Cortex of kidney (tissue), 1 donor: ENCODE results near the gene SETBP1.

Source experiments
- DNase-seq: peaks from one replicate; lab custom pipeline; 2025; lab: John Stamatoyannopoulos, UW

Gene SETBP1

GRCh38 chr18:45068400-45069094 lies 387.9 kb downstream of the SETBP1 start:
- no peak for DNase-seq

- no peak for DNase-seq
These were observed 388.9 kb downstream of the SETBP1 start for GRCh38 chr18:45069546-45069945.

GRCh38 chr18:45071956-45072355 lies 391.3 kb downstream of the SETBP1 start:
- no peak for DNase-seq

DNA sequence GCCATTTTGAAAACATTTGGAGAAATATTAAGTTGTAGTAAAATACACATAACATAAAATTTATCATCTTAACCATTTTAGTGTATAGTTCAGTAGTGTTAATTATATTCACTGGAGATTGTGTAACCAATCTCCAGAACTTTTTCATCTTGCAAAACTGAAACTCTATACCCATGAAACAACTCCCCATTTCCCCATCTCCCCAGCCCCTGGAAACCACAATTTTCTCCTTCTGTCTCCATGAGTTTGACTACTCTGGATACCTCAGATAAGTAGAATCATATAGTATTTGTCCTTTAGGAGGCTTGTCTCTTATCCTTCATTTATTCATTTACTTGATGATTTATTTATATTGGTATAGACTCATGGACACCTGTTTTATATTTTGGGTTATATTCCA lies 392.9 kb downstream of the SETBP1 start:
- no peak for DNase-seq

GRCh38 chr18:45081566-45082181 lies 401.0 kb downstream of the SETBP1 start:
- DNase-seq = no peak

DNA sequence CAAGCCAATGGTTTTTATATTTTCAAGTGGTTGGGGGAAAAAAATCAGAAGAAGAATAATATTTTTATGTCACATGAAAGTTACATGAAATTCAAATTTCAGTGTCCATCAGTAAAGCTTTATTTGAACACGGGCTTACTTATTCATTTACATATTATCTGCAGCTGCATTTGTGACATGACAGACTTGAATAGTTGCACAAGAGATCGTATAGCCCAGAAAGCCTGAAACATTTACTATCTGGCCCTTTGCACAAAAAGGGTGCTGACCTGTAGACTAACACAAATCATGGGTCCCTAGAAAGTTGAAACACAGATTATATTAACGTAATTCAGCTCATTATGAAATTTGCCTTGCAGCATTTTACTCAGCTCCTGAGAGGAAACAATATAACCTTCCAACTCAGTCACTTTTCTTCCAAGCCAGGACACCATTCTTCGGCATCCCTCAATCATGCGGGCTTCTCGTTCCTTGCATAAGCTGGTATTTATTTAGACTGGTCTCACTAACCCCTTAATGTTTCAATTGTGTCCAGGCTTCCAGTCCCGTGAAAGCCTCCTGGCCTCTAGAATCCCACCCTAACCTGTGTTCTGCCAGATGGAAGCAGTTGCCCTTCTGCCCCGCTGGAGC lies 402.7 kb downstream of the SETBP1 start:
- no peak for DNase-seq

- no peak for DNase-seq
These were observed 403.5 kb downstream of the SETBP1 start for GRCh38 chr18:45084206-45084605.

DNA sequence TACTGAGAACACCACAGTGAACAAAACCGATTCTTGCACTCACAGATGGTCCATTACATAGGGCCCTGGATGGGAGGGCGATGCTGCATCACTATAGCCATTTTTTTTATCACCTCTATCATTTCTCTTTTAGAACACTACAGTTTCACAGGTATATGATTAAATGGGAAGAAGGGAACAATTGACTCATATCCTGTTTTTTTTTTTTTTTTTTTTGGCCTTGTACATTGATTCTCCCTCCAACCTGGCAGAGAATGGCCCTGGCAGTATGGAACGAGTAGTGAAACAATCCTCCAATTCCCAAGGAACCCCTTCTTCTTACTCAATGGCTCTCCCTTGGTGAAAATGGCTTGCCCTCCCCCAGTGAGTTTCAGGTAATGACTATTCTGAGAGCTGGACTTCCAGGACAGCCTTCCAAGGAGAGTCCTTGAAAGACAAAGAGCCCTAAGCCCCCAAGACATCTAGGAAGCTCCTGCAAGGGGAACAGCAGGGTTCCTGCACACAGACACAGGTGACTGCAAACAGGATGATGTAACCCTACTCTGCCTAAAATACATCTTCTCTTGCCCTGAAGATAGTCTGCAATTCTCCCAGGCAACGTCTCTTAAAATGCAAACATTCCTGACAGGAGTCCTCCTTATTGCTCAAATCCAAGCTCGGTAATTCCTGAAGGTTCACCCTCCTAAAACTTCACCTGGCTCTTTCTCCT lies 405.4 kb downstream of the SETBP1 start:
- no peak for DNase-seq

- DNase-seq = no peak
These were observed 406.1 kb downstream of the SETBP1 start for GRCh38 chr18:45086777-45087176.

- no peak for DNase-seq
These were observed 409.9 kb downstream of the SETBP1 start for GRCh38 chr18:45090526-45091140.

GRCh38 chr18:45100321-45101105 lies 419.8 kb downstream of the SETBP1 start:
- DNase-seq = no peak

- DNase-seq = no peak
These were observed 421.4 kb downstream of the SETBP1 start for GRCh38 chr18:45102126-45102525.

- no peak for DNase-seq
These were observed 422.2 kb downstream of the SETBP1 start for GRCh38 chr18:45102863-45103262.

DNA sequence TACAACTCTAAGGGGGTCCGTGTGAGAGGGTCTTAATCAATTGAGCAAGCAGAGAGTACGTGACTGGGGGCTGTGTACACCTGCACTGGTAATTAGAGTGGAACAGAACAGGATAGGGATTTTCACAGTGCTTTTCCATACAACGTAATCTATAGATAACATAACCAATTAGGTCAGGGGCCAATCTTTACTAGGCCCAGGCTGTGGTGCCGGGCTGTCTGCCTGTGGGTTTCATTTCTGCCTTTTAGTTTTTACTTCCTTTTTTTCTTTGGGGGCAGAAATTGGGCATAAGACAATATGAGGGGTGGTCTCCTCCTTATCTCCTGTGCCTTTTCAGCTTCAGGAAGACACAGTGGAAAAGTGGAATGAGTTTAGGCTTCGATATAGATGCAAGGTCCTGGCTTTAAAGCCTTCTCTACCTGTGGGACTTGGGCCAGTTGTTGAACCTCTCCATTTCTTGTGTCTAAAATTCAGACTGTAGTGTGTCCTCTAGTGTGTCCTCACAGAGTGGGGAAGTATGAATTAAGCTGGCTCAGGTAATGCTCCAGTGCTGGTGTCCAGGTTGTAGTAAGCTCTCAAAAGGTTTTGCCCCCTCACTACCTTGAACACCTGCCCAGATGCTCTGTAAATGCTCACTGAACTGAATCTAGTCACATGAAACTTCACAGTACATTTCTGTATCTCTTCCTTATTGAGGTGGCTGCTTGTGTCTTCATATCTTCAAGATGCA lies 422.8 kb downstream of the SETBP1 start:
- DNase-seq = no peak

DNA sequence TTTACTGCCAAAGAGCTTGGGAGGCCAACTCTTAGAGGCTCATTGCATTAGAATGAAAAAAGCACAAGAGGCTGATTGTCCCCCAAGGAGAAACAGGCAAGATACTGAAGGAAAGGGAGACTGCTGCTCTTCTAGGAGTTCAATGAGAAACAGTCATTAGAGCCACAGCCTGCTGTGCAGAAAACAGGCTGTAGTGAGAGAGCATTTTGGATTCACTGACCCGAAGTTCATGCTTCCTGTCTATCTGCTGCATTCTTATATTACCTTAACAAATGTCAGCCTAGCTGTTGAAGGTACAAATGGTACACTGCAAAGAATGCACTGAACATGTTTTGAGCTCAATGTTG lies 423.3 kb downstream of the SETBP1 start:
- DNase-seq = no peak

DNA sequence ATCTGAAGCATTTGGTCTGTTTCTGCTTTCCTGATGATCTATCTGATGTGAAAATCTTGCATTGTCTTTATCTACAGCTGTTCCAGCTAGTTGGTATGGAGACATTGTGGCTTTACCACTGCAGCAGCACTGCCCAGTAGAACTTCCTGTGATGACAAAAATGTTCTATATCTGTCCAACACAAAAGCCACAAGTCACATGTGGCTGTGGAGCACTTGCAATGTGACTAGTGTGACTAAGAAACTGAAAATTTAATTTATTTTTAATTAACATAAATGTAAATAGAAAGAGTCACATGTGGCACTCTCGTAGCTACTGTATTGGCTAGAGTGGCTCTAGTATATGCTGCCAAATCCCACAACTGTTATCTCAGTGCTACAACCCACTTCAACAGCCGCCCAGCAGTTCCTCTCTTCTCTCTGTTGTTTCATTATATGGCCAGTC lies 425.7 kb downstream of the SETBP1 start:
- DNase-seq = no peak

DNA sequence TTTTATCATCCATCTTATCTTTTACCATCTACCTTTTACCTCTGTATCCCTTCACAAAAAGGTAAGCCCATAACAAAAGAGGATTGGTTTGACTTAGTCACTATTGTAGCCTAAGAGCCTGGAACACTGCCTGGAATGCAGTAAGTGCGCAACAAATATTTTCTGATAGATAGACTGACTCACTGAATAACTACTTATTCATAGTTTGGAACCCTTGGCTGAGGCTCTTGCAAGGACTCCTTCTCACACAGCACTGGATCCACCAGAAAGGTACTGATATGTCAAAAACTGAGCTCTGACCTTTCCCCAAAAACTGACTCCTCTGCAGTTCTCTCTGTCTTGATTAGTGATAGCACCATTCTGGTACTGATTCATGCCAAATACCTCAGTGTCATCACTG lies 426.7 kb downstream of the SETBP1 start:
- DNase-seq = no peak

- DNase-seq = no peak
These were observed 428.1 kb downstream of the SETBP1 start for GRCh38 chr18:45108754-45109153.

DNA sequence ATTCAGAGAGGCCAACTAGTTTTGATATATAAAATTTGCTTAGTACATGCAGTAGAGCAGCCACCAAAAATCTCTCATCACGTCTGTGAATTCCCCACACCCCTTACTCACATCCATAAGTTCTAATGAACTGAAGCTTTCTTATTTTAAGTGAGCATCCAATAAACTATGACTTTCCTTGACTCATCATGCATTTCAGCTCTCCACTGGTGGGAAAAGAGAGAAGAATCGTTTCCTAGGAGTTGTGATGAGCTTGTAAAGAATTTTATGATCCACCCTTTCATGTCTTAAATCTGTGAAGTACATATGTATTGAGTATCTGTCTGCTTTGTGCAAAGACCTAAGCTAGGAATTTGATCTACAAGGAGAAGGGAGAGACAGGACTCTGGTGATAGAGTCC lies 428.6 kb downstream of the SETBP1 start:
- no peak for DNase-seq

DNA sequence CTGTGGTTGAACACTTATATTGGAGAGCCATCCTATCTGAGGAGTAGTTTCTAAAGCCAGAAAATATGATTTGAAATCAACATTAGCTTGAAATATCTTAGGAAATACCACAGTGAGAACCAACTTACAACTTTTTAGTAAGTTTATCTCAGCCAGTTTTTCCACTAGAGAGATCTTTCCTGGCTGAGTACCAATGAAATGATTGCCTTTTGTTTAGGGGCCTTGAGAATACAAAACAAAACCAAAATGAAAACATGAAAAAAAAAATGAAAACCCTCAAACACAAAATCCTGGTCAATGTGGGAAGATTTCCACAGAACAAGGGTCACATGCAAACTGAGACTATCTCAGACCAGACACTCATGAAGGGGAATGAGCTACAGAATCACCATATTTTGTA lies 429.0 kb downstream of the SETBP1 start:
- DNase-seq = no peak
